ENCODE data around the gene NKX2-4.

Gene NKX2-4

GRCh38 chr20:21390768-21391167, 6.6 kb downstream of the NKX2-4 start:
- no peak for DNase-seq (ENCODE audit: extremely low spot score)
- TF ChIP-seq ARNT (IDR thresholded peaks at IDR 0.05) (no peak), CTBP1 (IDR thresholded peaks at IDR 0.05; ENCODE audit: borderline replicate concordance) (no peak), FOXK2 (IDR thresholded peaks at IDR 0.05) (no peak), ELF4 (IDR thresholded peaks at IDR 0.05) (no peak), TARDBP (IDR thresholded peaks at IDR 0.05) (no peak), L3MBTL2 (conservative IDR thresholded peaks at IDR 0.05) (no peak), LEF1 (IDR thresholded peaks at IDR 0.05; ENCODE audit: borderline replicate concordance) (no peak), SP1 (IDR thresholded peaks at IDR 0.05) (no peak), SUZ12 (IDR thresholded peaks at IDR 0.05) (no peak), NFRKB (IDR thresholded peaks at IDR 0.05) (no peak), FOXA1 (IDR thresholded peaks at IDR 0.05) (no peak), BHLHE40 (IDR thresholded peaks at IDR 0.05; ENCODE audit: borderline replicate concordance) (no peak), PKNOX1 (IDR thresholded peaks at IDR 0.05) (no peak), FOXM1 (IDR thresholded peaks at IDR 0.05; ENCODE audit: borderline replicate concordance) (no peak), ZNF384 (IDR thresholded peaks at IDR 0.05) (no peak), HDGF (IDR thresholded peaks at IDR 0.05; ENCODE audit: borderline replicate concordance) (no peak)
- CTCF ChIA-PET: no interaction called here
- POLR2A ChIA-PET: no interaction called here

GRCh38 chr20:21389368-21389767, 8.0 kb downstream of the NKX2-4 start:
- TF ChIP-seq SUZ12 (IDR thresholded peaks at IDR 0.05) (no peak), SP1 (IDR thresholded peaks at IDR 0.05) (no peak), NFRKB (IDR thresholded peaks at IDR 0.05) (no peak), ARNT (IDR thresholded peaks at IDR 0.05) (no peak), PKNOX1 (IDR thresholded peaks at IDR 0.05) (no peak), FOXM1 (IDR thresholded peaks at IDR 0.05; ENCODE audit: borderline replicate concordance) (no peak), FOXK2 (IDR thresholded peaks at IDR 0.05) (no peak), TARDBP (IDR thresholded peaks at IDR 0.05) (no peak), ELF4 (IDR thresholded peaks at IDR 0.05) (no peak), HDGF (IDR thresholded peaks at IDR 0.05; ENCODE audit: borderline replicate concordance) (no peak), ZNF384 (IDR thresholded peaks at IDR 0.05) (no peak), BHLHE40 (IDR thresholded peaks at IDR 0.05; ENCODE audit: borderline replicate concordance) (no peak), FOXA1 (IDR thresholded peaks at IDR 0.05) (no peak), LEF1 (IDR thresholded peaks at IDR 0.05; ENCODE audit: borderline replicate concordance) (no peak), L3MBTL2 (conservative IDR thresholded peaks at IDR 0.05) (no peak), CTBP1 (IDR thresholded peaks at IDR 0.05; ENCODE audit: borderline replicate concordance) (no peak)
- ChIA-PET CTCF (no interaction called here), POLR2A (no interaction called here)
- DNase-seq (ENCODE audit: extremely low spot score): no peak

- ChIA-PET POLR2A (no interaction called here), CTCF (no interaction called here)
- TF ChIP-seq TARDBP (IDR thresholded peaks at IDR 0.05): no peak
- TF ChIP-seq FOXM1 (IDR thresholded peaks at IDR 0.05; ENCODE audit: borderline replicate concordance): no peak
- no peak for TF ChIP-seq NFRKB (IDR thresholded peaks at IDR 0.05)
- no peak for TF ChIP-seq ELF4 (IDR thresholded peaks at IDR 0.05)
- no peak for TF ChIP-seq CTBP1 (IDR thresholded peaks at IDR 0.05; ENCODE audit: borderline replicate concordance)
- TF ChIP-seq ZNF384 (IDR thresholded peaks at IDR 0.05): no peak
- no peak for TF ChIP-seq ARNT (IDR thresholded peaks at IDR 0.05)
- no peak for TF ChIP-seq L3MBTL2 (conservative IDR thresholded peaks at IDR 0.05)
- TF ChIP-seq SP1 (IDR thresholded peaks at IDR 0.05): no peak
- no peak for TF ChIP-seq PKNOX1 (IDR thresholded peaks at IDR 0.05)
- TF ChIP-seq FOXA1 (IDR thresholded peaks at IDR 0.05): no peak
- TF ChIP-seq BHLHE40 (IDR thresholded peaks at IDR 0.05; ENCODE audit: borderline replicate concordance): no peak
- TF ChIP-seq FOXK2 (IDR thresholded peaks at IDR 0.05): no peak
- no peak for TF ChIP-seq HDGF (IDR thresholded peaks at IDR 0.05; ENCODE audit: borderline replicate concordance)
- TF ChIP-seq SUZ12 (IDR thresholded peaks at IDR 0.05): no peak
- DNase-seq (ENCODE audit: extremely low spot score): no peak
Measured at GRCh38 chr20:21388566-21388965, 8.8 kb downstream of the NKX2-4 start.

DNA sequence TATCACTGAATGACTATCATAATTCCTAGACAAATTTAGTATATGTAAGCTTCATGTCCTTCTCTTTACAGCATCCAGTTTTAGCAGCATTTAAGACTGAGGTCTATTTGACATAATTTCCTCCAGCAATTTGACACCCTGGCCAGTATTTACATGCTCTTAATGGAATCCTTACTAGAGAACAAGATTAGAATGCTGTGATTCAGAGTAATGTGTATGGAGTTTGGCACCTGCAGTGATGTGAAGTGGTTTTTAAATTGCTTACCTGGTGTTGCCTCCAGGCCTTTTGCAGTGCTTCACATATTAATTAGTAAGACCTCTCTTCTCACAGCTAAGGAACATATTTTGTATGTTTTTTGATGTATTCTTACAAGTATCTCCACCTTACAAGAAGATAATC, 9.8 kb downstream of the NKX2-4 start:
- no peak for DNase-seq (ENCODE audit: extremely low spot score)
- ChIA-PET CTCF (no interaction called here), POLR2A (no interaction called here)
- TF ChIP-seq BHLHE40 (IDR thresholded peaks at IDR 0.05; ENCODE audit: borderline replicate concordance) (no peak), ZNF384 (IDR thresholded peaks at IDR 0.05) (no peak), SUZ12 (IDR thresholded peaks at IDR 0.05) (no peak), FOXM1 (IDR thresholded peaks at IDR 0.05; ENCODE audit: borderline replicate concordance) (no peak), ARNT (IDR thresholded peaks at IDR 0.05) (no peak), LEF1 (IDR thresholded peaks at IDR 0.05; ENCODE audit: borderline replicate concordance) (no peak), SP1 (IDR thresholded peaks at IDR 0.05) (no peak), FOXA1 (IDR thresholded peaks at IDR 0.05) (no peak), FOXK2 (IDR thresholded peaks at IDR 0.05) (no peak), HDGF (IDR thresholded peaks at IDR 0.05; ENCODE audit: borderline replicate concordance) (no peak), TARDBP (IDR thresholded peaks at IDR 0.05) (no peak), PKNOX1 (IDR thresholded peaks at IDR 0.05) (no peak)

- POLR2A ChIA-PET: no interaction called here
- TF ChIP-seq NFRKB (IDR thresholded peaks at IDR 0.05): no peak
- TF ChIP-seq PKNOX1 (IDR thresholded peaks at IDR 0.05): no peak
- TF ChIP-seq HDGF (IDR thresholded peaks at IDR 0.05; ENCODE audit: borderline replicate concordance): no peak
- no peak for TF ChIP-seq SP1 (IDR thresholded peaks at IDR 0.05)
- TF ChIP-seq SUZ12 (IDR thresholded peaks at IDR 0.05): no peak
- no peak for TF ChIP-seq L3MBTL2 (conservative IDR thresholded peaks at IDR 0.05)
- no peak for TF ChIP-seq ARNT (IDR thresholded peaks at IDR 0.05)
- no peak for TF ChIP-seq LEF1 (IDR thresholded peaks at IDR 0.05; ENCODE audit: borderline replicate concordance)
- no peak for TF ChIP-seq TARDBP (IDR thresholded peaks at IDR 0.05)
- TF ChIP-seq CTBP1 (IDR thresholded peaks at IDR 0.05; ENCODE audit: borderline replicate concordance): no peak
- TF ChIP-seq FOXA1 (IDR thresholded peaks at IDR 0.05): no peak
- no peak for TF ChIP-seq BHLHE40 (IDR thresholded peaks at IDR 0.05; ENCODE audit: borderline replicate concordance)
- TF ChIP-seq FOXK2 (IDR thresholded peaks at IDR 0.05): no peak
- TF ChIP-seq FOXM1 (IDR thresholded peaks at IDR 0.05; ENCODE audit: borderline replicate concordance): no peak
- TF ChIP-seq ZNF384 (IDR thresholded peaks at IDR 0.05): no peak
- no peak for TF ChIP-seq ELF4 (IDR thresholded peaks at IDR 0.05)
- CTCF ChIA-PET: no interaction called here
- DNase-seq (ENCODE audit: extremely low spot score): no peak
Measured at GRCh38 chr20:21386111-21386510, 11.2 kb downstream of the NKX2-4 start.
